Tongue (tissue), 2 donors: Measurements from ENCODE around the gene LARP7. TPM values are rescaled to one million over a fixed set of nuclear protein-coding genes. Genes with fewer than 3 reads are reported as not detected.

Source experiments
- small RNA-seq: library from RNA; depleted of rRNA; stranded (forward); fragments of <200 nt; gene quantifications from one replicate; pipeline ENCODE3, GENCODE V24; 2014; ENCODE audit warnings: low replicate concordance
- total RNA-seq: library from RNA; depleted of rRNA; stranded (reverse); fragments of >200 nt; gene quantifications from one replicate; pipeline ENCODE4 v1.2.3, GENCODE V29; 2014

Gene LARP7
- total RNA-seq, 1 donor from 2014 or later, result 45.4 TPM

Small RNA genes lying within 50 kb of the gene (small RNA-seq; reads per million reads assigned to genes)
- gene MIR302A (0.76 reads per million, percentile 82 among the genes with 10 or more reads in this experiment), gene MIR302C (0.13 reads per million), gene MIR302D (0.44 reads per million, percentile 69 among the genes with 10 or more reads in this experiment), gene MIR367 (not detected), gene WRBP1 (not detected)

Other genes with a start within 250 kb of the LARP7 start
- gene NEUROG2, start 121.0 kb upstream of the LARP7 start, total RNA-seq, result not detected
- gene ZGRF1, start 234 bp upstream of the LARP7 start, total RNA-seq, result 19.9 TPM